Natural killer cell (primary cell): ENCODE measurements around the gene RYR2. TPM values are rescaled to one million over a fixed set of nuclear protein-coding genes. Genes with fewer than 3 reads are reported as not detected.

ENCODE experiments used
- ATAC-seq, 3 donors: fragments of 150-1000 bp in 2 of 3; fragments of 200-7000 bp in 1 of 3; cut with Tn5 transposase; 1 replicate in 1 of 3; 2 replicates in 2 of 3; pipeline ENCODE4 v1.10.0; 2021; ENCODE audit warnings: mild to moderate bottlenecking in 2 of 3, moderate library complexity in 2 of 3
- DNase-seq, 2 donors: peaks; one replicate each; pipeline versions ENCODE4 v3.0.0 to v3.0.0-alpha.2; 2013 to 2021; ENCODE audit warnings: mixed read lengths in 1 of 2
- H3K27ac ChIP-seq: one replicate; pipeline ENCODE4 v1.5.1; 2013; ENCODE audit warnings: mild to moderate bottlenecking, low read length
- H3K27me3 ChIP-seq: one replicate; pipeline ENCODE4 v1.6.1; 2013; ENCODE audit warnings: low read length; ENCODE audit not compliant: control insufficient read depth, insufficient read depth
- H3K36me3 ChIP-seq: one replicate; pipeline ENCODE4 v1.6.1; 2013; ENCODE audit warnings: low read length; ENCODE audit not compliant: control insufficient read depth, insufficient read depth
- H3K4me1 ChIP-seq: one replicate; pipeline ENCODE4 v1.6.1; 2013; ENCODE audit warnings: low read length; ENCODE audit not compliant: control insufficient read depth, insufficient read depth
- H3K4me3 ChIP-seq: one replicate; pipeline ENCODE4 v1.5.1; 2013; ENCODE audit warnings: low read length
- H3K9me3 ChIP-seq: one replicate; pipeline ENCODE4 v1.6.1; 2013; ENCODE audit warnings: low read length; ENCODE audit not compliant: control insufficient read depth, insufficient read depth
- H3K27ac Mint-ChIP-seq, 2 donors: one replicate each; pipeline ENCODE4 v1.8.0; 2022; ENCODE audit warnings: mild to moderate bottlenecking in 2 of 2, mixed read lengths in 2 of 2, moderate library complexity in 1 of 2
- H3K27me3 Mint-ChIP-seq, 2 donors: one replicate each; pipeline ENCODE4 v1.8.0; 2022; ENCODE audit warnings: low read depth in 2 of 2, mixed read lengths in 2 of 2
- H3K36me3 Mint-ChIP-seq: one replicate; pipeline ENCODE4 v1.8.0; 2022; ENCODE audit warnings: mixed read lengths
- H3K4me1 Mint-ChIP-seq, 2 donors: one replicate each; pipeline ENCODE4 v1.8.0; 2022; ENCODE audit warnings: mixed read lengths in 2 of 2
- H3K4me3 Mint-ChIP-seq: one replicate; pipeline ENCODE4 v1.8.0; 2022; ENCODE audit warnings: mild to moderate bottlenecking, moderate library complexity, mixed read lengths
- H3K9me3 Mint-ChIP-seq, 2 donors: one replicate each; pipeline ENCODE4 v1.8.0; 2022; ENCODE audit warnings: mixed read lengths in 2 of 2
- CTCF ChIP-seq: fragments of 200-600 bp; IDR thresholded peaks from one replicate; pipeline ENCODE4 v1.8.0; 2022; ENCODE audit warnings: antibody characterized with exemption
- WGBS: methylation state at CpG from one replicate; pipeline ENCODE4 v1.1.7; 2013; ENCODE audit warnings: missing lambda C conversion rate; ENCODE audit not compliant: insufficient coverage; 5-methylcytosine and 5-hydroxymethylcytosine counted together
- intact Hi-C: fragments of 100-400 bp; cut with micrococcal nuclease; formaldehyde crosslinking; loops from one replicate; pipeline ENCODE4 v1.14.2; 2022
- total RNA-seq, 4 donors: library from RNA; stranded (reverse); fragments of 120-200 nt in 1 of 4; gene quantifications; one replicate each; pipeline versions ENCODE4 v1.2.3 to v1.2.4, GENCODE V29; 2013 to 2022

Gene RYR2
- total RNA-seq, 3 donors from 2014 or later (not counting 1 experiment from before 2014, with no cell fraction given): 0.13 to 1.2 (median 0.38) TPM

GRCh38 chr1:237342730-237343129 lies 300.7 kb downstream of the RYR2 start:
- Histone ChIP-seq H3K36me3 (no peaks in the 10 kb centered on the region), H3K27ac (no peak overlapping the region), H3K4me1 (no peaks in the 10 kb centered on the region), H3K4me3 (no peak overlapping the region), H3K9me3 (no peaks in the 10 kb centered on the region), H3K27me3 (no peaks in the 10 kb centered on the region)
- intact Hi-C loops: no loop called here
- no peak for TF ChIP-seq CTCF
- Mint-ChIP-seq H3K4me1 (no peaks in the 10 kb centered on the region), H3K9me3 (peaks cover 2 to 4% of the 10 kb centered on the region in 2 donors), H3K27ac (no peak overlapping the region), H3K27me3 (no peaks in the 10 kb centered on the region), H3K36me3 (no peaks in the 10 kb centered on the region), H3K4me3 (no peak overlapping the region)
- ATAC-seq (no peak), DNase-seq (no peak)
- 85% methylated on average over 6 of the region's 6 CpGs for WGBS

- H3K9me3 Mint-ChIP-seq: peaks cover 0 to 5% of the 10 kb centered on the region in 2 donors
- H3K4me3 Mint-ChIP-seq: no peak overlapping the region
- H3K27ac Mint-ChIP-seq: no peak overlapping the region
- 100% methylated on average over 1 of the region's 3 CpGs for WGBS
- Histone ChIP-seq H3K27ac (no peak overlapping the region), H3K27me3 (no peaks in the 10 kb centered on the region), H3K36me3 (no peaks in the 10 kb centered on the region), H3K4me1 (no peaks in the 10 kb centered on the region), H3K9me3 (no peaks in the 10 kb centered on the region), H3K4me3 (no peak overlapping the region)
- ATAC-seq (no peak), DNase-seq (no peak)
- no peaks in the 10 kb centered on the region for H3K27me3 Mint-ChIP-seq
- intact Hi-C loops: no loop called here
- H3K4me1 Mint-ChIP-seq: no peaks in the 10 kb centered on the region
- no peaks in the 10 kb centered on the region for H3K36me3 Mint-ChIP-seq
- TF ChIP-seq CTCF: no peak
Measured at GRCh38 chr1:237352747-237353146, 310.8 kb downstream of the RYR2 start.

- Mint-ChIP-seq H3K27me3 (no peaks in the 10 kb centered on the region), H3K4me3 (no peak overlapping the region), H3K9me3 (peaks cover 0 to 5% of the 10 kb centered on the region in 2 donors), H3K4me1 (no peaks in the 10 kb centered on the region), H3K27ac (no peak overlapping the region), H3K36me3 (no peaks in the 10 kb centered on the region)
- Histone ChIP-seq H3K27me3 (no peaks in the 10 kb centered on the region), H3K4me1 (no peaks in the 10 kb centered on the region), H3K9me3 (no peaks in the 10 kb centered on the region), H3K4me3 (no peak overlapping the region), H3K36me3 (no peaks in the 10 kb centered on the region), H3K27ac (no peak overlapping the region)
- intact Hi-C loops: no loop called here
- no peak for TF ChIP-seq CTCF
- ATAC-seq: no peak
- DNase-seq: no peak
- 83% methylated on average over 2 of the region's 4 CpGs for WGBS
Measured at GRCh38 chr1:237353918-237354317, 311.9 kb downstream of the RYR2 start.

- ATAC-seq (no peak), DNase-seq (no peak)
- Histone ChIP-seq H3K36me3 (no peaks in the 10 kb centered on the region), H3K27ac (no peak overlapping the region), H3K9me3 (no peaks in the 10 kb centered on the region), H3K4me3 (no peak overlapping the region), H3K4me1 (no peaks in the 10 kb centered on the region), H3K27me3 (no peaks in the 10 kb centered on the region)
- intact Hi-C loops: no loop called here
- 71% methylated on average over 1 of the region's 1 CpG for WGBS
- Mint-ChIP-seq H3K27ac (no peak overlapping the region), H3K27me3 (no peaks in the 10 kb centered on the region), H3K9me3 (peaks cover 0 to 3% of the 10 kb centered on the region in 2 donors), H3K4me1 (no peaks in the 10 kb centered on the region), H3K4me3 (no peak overlapping the region), H3K36me3 (no peaks in the 10 kb centered on the region)
- TF ChIP-seq CTCF: no peak
Measured at GRCh38 chr1:237355022-237355421, 313.0 kb downstream of the RYR2 start.
